Astrocyte (in vitro differentiated cells and primary cell): ENCODE results near the gene MYORG.

Source experiments
- CTCF ChIP-seq: IDR thresholded peaks from 2 replicates; pipeline ENCODE4 v1.5.1; 2011; ENCODE audit warnings: low read depth, mild to moderate bottlenecking, inconsistent platforms, low read length, moderate library complexity; ENCODE audit not compliant: insufficient read depth
- EZH2 ChIP-seq: IDR thresholded peaks from 2 replicates; pipeline ENCODE4 v1.6.1; 2012; ENCODE audit warnings: mild to moderate bottlenecking, low read length, inconsistent platforms; ENCODE audit not compliant: insufficient read depth

GRCh38 chr9:34328987-34329832, 47.5 kb downstream of the MYORG start, which contains the start of the genes KIF24 and NUDT2:
- TF ChIP-seq CTCF (no peak), EZH2 (no peak)
